Stimulated activated CD4-positive, alpha-beta T cell treated with anti-CD3 and anti-CD28 coated beads, Interleukin-12 subunit alpha, Interleukin-12 subunit beta, amount 100 ng/mL, for 48 hours (primary cell): ENCODE data around the gene NOP10.
A peak's percentile ranks its signal among the peaks of the same experiment; 100 is the strongest.
"Not testable (repeated sequence)": the region's sequence is repeated elsewhere in the genome, so short reads cannot be mapped to it uniquely, and the experiment has no call there.

ENCODE experiments used
- DNase-seq, 3 donors: peaks; one replicate each; pipeline ENCODE4 v3.0.0-alpha.2; 2020; ENCODE audit warnings: low read depth in 2 of 3, low spot score in 1 of 3

NOP10 gene

DNA sequence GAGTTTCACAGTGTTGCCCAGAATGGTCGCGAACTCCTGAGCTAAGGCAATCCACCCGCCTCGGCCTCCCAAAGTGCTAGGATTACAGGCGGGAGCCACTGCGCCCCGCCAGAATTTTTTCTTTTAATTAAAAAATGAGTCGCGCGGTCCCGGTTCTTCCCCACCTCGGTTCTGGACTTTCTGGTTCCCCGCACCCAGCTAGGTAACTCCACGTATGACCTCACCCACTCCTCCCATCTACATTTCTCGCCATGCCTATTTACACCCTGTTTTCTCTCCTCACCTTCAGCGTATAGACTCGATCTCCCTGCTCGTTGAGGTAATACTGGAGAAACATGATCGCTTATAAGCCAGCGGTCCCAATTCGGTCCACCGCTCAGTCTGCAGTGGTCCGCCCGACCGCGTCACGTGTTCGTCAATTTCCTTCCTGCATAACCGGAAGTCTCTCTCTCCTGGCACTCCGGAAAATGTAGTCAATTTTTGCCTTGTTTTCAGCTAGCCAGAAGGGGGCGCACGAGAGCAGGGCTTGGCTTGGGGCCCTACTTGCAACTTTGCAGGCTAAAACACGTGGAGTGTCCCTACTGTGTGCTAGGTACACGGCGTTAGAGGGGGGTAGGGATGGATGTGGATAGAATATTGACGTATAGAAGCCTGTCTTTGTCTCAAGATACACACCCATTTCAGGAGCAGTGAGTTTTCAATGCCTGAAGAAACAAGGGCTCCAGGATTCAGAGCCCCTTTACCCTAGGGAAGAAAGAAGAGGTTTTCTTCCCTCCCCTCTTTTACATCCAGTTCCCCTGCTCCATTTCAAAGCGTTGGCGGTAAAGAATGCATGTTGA lies at the start of gene NOP10, which contains the start of gene NUTM1:
NOP10 (minus strand) TSS at position 400 of the 839 bp plus-strand sequence; CDS start at position 337, 63 bp downstream.
NUTM1 (plus strand) TSS at position 579 of the 839 bp plus-strand sequence. CDS start 382 bp downstream, outside the sequence.
- peak; percentile 91 to 97 (median 93) for DNase-seq

DNA sequence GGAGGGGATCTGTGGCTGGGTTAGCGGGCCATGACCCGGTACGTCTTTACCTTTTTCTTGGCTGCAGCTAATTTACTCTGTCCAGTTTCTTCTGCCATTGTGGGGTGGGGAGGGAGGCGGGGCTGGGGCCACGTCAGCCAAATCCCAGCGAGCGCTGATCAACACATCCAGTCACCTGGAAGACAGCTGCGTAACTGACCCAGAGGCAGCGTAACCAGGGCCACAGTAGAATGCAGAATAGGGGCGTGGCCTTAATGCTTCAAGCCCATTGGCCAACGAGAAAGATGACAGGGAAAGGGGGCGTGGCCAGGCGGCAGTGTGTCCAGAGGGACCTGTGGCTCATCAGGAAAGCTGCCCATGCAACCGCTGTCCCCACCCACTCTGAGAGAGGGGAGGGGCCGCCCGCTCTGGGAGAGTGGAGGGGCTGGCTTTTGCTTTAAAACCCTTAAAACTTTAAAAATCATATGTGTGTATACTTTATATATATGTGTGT lies 46.7 kb upstream of the NOP10 start:
- DNase-seq, result not testable (repeated sequence)

DNA sequence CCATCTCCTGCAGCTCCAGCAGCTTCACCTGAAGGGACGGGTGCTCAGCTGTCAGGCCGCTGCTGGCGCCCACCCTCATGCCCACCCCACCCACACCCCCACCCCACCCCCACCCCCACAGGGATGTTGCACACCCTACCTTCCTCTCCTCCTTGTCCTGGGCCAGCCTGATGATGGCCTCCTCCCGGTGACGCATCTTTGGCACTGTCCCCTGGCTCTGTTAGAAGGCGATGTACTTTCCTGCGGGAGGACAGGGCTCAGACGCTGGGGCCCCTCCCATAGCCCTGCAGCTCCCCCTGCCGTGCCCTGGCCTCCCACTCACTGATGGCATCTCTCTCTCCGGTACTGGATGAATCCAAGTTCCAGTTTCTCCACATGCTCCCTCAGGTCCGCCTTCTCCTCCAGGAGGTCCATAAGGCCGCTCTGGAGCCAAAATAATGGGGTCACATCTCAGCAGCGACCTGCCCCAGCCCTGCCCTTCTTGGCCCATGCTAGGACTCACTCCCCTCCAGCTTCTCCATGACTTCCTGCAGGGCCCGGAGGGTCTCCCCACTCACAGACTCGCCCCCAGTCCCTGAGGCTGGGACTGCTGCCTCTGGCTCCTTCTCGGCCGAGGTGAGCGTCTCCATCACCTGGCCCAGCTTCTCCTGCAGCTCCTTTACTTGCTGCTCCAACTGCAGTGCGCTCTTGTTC lies 39.0 kb upstream of the NOP10 start:
- not testable (repeated sequence) for DNase-seq

DNA sequence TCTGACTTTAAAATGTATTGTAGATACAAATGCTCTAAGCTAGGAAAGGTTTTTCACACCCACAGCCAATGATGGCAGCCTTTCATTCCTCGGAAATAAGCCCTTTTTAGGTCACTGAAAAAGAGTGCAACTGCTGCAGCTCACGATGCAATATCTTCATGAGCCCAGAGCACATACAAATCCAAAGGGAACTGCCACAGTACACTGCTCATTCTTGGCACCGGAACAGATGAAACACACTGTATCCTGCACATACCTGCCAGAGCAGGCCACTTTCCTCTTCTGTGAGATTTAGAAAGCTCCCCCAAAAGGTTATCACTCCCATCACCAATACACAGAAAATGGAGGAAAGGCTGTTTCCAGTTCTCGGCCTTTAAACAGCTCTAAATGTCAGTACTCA lies 37.6 kb upstream of the NOP10 start:
- not testable (repeated sequence) for DNase-seq

DNA sequence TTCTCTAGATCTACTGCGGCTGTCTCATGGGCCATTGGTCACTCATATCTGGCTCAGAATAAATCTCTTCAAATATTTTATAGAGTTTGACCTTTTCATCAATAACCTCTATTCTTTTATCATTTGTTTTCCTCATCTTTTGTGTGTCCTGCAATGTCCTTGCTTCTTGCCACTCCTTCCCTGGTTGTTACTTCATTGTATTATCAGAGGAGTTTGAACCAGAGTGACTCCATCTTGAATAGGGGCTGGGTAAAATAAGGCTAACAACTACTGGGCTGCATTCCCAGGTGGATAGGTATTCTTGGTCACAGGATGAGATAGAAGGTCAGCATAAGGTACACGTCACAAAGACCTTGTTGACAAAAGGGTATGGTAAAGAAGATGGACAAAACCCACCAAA lies 33.9 kb upstream of the NOP10 start:
- DNase-seq, result no peak

DNA sequence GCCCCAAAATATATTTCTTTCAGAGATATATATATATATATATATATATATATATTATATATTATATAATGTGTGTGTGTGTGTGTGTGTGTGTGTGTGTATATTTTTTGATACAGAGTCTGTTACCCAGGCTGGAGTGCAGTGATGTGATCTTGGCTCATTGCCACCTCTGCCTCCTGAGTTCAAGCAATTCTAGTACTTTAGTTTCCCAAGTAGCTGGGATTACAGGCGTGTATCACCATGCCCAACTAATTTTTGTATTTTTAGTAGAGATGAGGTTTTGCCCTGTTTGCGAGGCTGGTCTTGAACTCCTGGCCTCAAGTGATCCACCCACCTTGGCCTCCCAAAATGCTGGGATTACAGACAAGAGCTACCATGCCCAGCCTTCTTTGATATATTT lies 32.6 kb upstream of the NOP10 start:
- not testable (repeated sequence) for DNase-seq

DNA sequence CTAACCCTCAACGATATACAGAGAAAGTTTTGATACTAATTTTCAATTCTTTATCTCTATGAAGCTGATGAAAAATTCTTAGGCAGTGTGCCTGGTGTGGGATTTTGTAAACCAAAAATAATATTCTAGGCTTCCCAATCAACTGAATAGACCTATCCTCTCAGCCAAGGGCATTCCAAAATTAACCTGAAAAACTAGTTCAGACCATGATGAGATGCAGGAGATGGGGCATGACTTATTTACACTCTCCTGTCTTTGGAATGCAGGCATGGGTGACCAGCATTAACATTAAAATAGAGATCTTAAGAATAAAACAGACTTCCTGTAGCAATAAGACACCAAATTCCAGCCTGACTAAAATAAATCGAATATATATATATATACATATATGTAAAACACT lies 31.9 kb upstream of the NOP10 start:
- DNase-seq, result no peak

DNA sequence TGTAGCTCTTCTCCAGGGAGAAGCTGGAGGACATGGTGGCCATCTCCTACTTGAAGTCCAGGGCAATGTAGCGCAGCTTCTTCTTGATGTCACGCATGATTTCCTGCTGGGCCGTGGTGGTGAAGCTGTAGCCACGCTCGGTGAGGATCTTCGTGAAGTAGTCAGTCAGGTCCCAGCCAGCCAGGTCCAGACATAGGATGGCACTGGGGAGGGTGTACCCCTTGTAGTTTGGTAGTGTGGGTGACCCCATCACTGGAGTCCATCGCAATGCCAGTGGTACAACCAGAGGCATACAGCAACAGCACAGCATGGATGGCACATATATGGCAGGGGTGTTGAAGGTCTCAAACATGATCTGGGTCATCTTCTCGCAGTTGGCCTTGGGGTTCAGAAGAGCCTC lies 31.0 kb upstream of the NOP10 start:
- no peak for DNase-seq

DNA sequence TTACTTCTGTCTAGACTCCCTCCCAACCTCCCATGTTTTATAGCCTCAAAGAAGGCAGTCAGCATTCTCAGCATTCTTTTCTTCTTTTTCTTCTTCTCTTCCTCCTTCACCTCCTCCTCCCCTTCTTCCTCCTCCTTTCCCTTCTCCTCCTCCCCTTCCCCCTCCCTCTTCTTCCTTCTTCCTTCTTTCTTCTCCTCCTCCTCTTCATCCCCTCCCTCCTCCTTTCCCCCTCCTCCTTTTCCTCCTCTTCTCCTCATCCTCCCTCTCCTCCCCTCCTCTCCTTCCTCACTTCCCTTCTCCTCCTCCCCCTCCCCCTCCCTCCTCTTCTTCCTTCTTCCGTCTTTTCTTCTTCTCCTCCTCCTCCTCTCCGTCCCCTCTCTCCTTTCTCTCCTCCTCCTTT lies 27.7 kb upstream of the NOP10 start:
- no peak for DNase-seq

DNA sequence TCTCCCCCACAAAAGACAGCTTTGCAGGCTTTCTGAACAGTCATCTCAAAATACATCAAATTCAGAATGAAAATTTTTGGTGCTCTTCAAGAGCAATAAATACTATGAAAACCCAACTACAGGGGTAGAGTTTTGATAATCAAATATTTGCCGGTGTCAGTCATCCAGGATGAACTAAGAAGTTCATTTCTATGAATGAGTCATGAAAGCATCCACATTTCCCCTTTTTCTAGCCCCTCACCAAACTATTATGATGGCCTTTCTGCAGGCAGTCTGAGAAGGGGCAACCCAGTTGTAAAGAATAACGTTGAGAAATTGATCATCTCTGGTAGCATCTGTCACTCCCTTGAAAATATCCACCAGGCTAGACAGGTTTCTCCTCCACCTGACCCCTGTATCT lies 27.2 kb upstream of the NOP10 start:
- DNase-seq, result no peak

DNA sequence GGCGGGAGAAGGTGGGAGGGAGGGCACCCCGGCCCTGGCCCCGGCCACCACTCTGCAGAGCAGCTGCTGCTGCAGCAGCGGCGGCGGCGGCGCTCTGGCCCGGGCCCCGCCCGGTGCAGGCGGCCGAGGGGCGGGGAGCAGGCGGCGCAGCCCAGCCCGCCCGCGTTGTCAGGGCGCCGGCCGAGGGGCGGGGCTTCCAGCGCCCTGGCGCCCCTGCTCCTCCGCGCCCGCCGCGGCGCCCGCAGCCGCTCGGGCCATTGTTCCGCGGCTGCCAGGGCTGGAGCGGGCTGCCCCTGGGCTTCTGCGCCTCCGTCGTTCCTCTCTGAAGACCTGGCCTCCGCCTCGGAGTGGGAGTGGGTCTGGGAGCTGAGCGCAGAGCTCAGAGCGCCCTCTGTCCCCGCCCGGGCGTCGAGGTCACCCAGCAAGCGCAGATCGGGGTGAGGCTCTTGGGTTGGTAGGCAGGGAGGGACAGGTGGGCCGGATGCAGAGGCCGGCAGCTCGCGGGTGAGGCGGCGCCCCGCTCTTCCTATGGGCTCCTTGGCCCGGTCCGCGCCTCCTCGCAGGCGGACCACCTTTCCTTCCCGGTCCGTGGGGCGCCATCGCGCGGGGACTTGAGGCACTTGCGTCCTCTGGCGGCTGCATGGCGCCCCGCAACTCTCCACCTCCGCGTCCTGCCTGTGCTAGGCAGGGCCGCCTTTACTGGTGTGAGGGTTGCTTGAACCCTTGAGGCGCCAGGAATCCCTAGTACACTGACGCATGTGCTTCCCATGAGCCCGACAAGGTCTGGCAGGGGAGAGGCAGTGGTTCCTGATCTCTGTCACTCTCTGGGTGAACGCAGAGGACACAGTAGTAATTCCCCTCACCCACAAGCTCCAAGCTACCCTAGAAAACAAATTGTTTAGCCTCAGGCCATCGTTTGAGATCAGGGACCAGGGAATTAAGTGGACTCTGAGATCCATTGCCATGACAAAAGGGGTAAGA lies 24.5 kb upstream of the NOP10 start, which contains the start of gene LPCAT4:
LPCAT4 (minus strand) TSS at position 96 of the 981 bp plus-strand sequence. CDS start 96 bp downstream, outside the sequence.
- peak; percentile 78 to 86 (median 81) for DNase-seq

DNA sequence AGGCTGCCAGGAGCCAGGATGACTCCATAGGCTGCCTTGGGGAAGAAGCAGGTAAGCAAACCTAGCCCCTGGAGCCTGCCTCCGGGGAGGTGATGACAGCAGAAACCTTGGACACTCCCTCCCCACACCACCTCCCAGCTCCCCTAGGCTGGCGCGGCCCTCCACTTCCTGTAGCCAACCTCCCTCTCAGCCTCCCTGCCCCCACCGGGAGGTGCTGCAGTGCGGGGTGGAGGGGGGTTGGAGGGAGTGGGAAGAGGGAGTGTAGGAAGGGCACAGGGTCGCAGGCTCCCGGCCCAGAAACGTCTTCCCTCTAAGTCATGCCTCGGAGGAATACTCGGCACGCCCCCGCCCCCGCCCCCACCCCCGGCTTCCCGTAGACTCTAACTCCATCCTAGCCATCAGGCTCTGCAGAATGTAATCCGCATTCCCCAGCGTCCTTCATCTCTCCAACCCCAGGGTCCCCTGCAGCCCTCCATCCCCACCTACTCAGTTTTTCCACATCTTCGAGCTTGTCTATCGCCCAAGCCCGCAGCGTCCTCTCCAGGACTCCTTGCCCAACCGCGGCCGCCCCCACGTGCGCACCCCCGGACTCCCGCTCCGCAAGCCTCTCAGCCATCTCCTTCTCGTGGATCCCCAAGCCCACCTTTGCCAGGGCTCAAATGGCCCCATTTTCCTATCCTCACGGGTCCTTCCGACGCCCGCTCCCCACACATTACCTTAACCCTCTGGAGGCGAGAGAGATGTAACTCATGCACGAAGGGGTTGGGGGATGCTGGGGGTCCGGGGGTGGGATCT lies 23.5 kb upstream of the NOP10 start:
- peak in 2 of 3 donors; percentile 11 to 37 for DNase-seq

DNA sequence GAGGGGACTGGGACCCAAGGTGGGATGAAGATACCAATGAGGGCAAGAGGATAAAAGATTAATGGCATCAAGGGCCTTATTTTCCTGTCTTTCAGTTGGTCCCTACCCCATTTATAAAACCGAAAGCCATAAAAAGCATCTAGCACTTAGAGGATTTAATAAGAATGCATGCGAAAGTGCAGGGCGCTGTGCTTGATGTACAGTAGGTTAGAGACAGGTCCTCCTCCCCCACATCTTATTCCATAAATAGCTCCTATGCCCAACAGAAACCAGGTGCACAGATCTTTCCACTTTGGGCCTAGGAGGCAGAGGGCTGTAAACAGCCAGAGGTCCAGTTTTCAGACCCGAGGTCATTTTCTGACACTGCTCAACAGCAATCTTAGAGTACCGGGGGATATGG lies 22.9 kb upstream of the NOP10 start:
- DNase-seq, result no peak

DNA sequence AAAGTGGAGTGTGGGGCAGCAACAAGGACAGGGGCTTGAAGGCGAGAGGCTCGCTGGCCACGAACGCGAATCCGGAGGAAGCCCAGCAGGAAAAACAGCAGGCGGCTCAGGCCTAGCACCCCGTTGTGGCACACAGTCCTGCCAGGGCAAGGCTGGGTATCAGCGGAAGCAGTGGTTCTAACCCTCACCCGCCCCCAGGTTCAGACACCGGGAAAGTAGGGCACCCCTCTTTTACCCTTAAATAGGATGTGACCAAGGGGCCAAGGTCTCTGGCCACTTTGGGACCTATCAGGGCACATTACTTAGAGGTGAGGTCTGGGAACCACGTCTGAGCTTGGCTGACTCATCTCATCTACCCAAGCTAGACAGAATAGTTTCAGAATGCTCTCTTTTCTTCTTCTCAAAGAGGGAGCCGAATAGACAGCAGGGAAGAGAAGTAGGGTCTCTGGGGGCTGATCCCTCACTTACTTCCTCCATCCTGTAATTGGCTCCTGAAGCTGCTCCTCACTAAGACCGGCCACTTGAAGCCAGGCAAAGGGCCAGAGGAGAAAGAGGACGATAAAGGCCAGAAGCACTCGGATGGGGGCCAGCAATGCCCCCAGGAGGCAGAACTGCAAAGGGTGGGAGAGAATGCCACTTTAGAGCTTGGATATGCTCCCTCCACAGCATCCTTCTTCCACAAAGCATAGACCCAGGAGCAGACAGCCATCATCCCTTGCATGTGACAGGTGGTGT lies 22.3 kb upstream of the NOP10 start:
- DNase-seq, result no peak

DNA sequence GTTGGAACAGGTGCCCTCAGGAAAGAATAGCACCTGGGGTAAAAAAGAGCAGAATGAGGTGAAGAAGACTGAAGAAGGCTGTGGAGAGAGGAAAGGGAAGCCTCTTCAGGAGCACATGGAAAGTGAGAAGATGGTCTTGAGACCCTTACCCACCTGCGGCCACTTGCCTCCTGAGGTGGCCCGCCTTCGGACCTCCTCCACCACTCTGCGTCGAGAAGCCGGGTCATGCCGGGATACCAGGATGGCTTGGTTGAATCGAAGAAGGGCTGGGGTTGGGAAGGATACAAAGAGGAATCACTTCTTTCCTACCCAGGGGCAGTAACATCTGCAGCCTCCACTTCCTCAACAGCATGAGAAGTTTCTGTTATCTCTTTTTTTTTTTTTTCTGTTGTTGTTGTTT lies 21.1 kb upstream of the NOP10 start:
- DNase-seq, result no peak

DNA sequence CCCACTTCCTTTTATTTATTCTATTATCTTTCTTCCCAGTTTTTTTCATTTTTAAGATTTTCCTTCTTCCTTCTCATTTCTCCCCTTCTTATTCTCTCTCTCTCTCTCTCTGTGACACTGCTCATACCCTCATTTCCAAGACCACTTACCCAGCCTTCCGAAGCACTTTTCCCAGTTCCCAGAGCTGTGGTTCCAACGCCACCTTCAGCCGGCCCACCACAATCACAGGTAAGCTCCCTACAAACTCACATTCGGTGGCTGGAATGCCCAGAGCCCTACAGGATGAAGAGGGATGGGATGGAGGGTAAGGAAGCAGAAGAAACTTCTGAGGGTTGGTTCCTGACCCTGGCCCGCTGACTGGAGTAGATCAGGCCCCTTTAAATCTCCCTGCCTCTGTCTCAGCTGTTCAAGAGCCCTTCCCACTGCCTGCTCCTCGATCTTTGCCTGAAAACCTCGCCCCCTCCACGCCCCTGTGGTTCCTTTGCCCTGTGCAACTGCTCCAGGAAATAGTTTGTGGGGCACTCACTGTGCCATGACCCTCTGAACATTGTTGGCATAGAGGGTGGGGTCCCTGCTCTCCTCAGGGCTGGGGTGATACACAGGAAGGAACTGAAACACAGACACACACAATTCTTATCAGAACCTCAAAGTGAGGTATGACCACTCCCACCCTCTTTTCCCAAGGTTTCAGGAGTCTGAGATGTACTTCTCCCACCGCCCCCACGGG lies 19.3 kb upstream of the NOP10 start:
- no peak for DNase-seq

DNA sequence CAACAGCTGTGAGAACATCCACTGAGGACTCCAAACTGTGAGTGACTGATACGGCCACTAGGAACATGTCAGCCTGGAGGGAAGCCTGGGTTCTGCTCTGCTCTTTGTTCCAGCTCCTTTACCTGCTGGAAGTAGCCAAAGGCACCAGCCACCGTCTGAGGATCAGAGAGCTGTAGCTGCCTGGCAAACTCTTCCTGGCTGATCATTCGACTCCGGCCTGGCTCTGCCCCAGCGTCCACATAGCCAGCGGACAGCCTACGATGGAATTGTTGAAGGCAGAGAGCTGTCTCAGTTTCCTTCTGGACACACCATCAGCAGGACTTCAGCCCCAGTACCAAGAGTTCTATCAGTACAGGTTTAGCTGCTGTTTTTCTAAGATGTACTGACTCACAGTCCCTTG lies 18.3 kb upstream of the NOP10 start:
- DNase-seq, result no peak

DNA sequence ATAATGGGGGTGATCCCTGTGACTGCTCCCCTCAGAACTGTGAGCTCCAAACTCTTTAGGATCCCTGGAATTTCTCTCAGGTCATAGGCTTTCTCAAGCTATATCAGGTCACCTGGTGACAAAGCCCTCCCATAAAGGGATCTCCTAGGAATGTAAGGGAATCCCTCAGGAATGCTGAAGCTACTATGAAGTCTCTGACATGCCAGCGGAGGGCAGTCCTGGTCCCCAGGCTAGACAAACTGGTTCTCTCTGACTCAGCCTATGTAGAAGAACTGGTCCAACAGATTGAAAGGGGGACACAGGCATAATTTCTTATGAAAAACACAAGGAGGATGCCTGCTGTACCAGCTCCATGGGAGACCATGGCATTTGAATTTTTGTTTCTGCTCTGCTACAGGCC lies 17.4 kb upstream of the NOP10 start:
- DNase-seq, result no peak

DNA sequence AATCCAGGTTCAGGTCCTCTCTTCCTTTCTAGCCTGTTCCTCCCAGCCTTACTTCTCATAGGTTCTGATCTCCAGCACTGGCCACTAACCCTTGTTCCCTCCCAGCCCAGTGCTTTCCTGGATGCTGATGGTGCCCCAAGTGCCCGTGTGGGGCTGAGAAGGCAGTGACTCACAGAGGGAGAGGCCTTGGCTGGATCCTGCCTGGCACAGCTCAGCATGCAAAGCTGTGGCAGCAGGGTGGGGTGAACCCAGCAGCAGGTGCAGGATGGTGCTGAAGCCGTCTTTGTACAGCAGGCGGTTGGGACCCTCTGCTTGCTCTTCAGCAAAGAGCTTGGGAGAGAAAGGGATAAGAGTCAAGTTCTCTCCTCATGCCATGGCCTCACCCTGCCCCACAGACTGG lies 16.5 kb upstream of the NOP10 start:
- no peak for DNase-seq
